HepG2 (cell line): ENCODE measurements around the gene NES. TPM values are rescaled to one million over a fixed set of nuclear protein-coding genes. Genes with fewer than 3 reads are reported as not detected.
A peak's percentile ranks its signal among the peaks of the same experiment; 100 is the strongest.

ENCODE experiments used
- ATAC-seq: fragments of 200-7000 bp; cut with Tn5 transposase; 3 replicates; pipeline ENCODE4 v1.9.1; 2020; ENCODE audit warnings: mild to moderate bottlenecking, moderate library complexity
- BruUV-seq: library from RNA; stranded (reverse); fragments of 400-500 nt; replicated peaks from 2 replicates; lab custom pipeline; 2021; lab: Mats Ljungman, UMichigan
- CTCF ChIA-PET: fragments of 300-600 bp; formaldehyde crosslinking; extraction: SDS; loops from one replicate; lab custom pipeline; 2021; ENCODE audit warnings: low total read pairs, inconsistent platforms, low intra/inter-chr PET ratio; lab: Yijun Ruan, JAX
- POLR2A ChIA-PET: fragments of 350-600 bp; sonication (Branson Sonifier 250); formaldehyde crosslinking; loops from one replicate; lab custom pipeline; 2020; ENCODE audit warnings: antibody characterized with exemption, inconsistent platforms; lab: Yijun Ruan, JAX
- DNase-seq: peaks from one replicate; pipeline ENCODE4 v3.0.0-alpha.2; 2015; ENCODE audit warnings: low spot score
- FAIRE-seq: peaks from 3 replicates; lab custom pipeline; 2011; peaks lifted over from hg19 to GRCh38; lab: Jason Lieb, UNC
- H2AFZ ChIP-seq: one replicate; pipeline ENCODE4 v1.6.1; 2011; ENCODE audit warnings: low read length, inconsistent platforms
- H3K27ac ChIP-seq: fragments of 300-600 bp; 3 replicates; pipeline ENCODE4 v1.8.0; 2011; ENCODE audit warnings: mixed run types, mild to moderate bottlenecking, mixed read lengths, low read length, inconsistent platforms; ENCODE audit not compliant: insufficient read depth; ENCODE audit errors: extremely low read length
- H3K27me3 ChIP-seq, 2 experiments: fragments of 200-600 bp in 1 of 2; 2 replicates in 1 of 2; 3 replicates in 1 of 2; pipeline versions ENCODE4 v1.6.0 to v1.8.0; 2011; ENCODE audit warnings: low read length in 2 of 2, mild to moderate bottlenecking in 2 of 2, moderate library complexity in 2 of 2, inconsistent platforms in 1 of 2; ENCODE audit not compliant: insufficient read depth in 2 of 2, control insufficient read depth in 1 of 2
- H3K36me3 ChIP-seq, 2 experiments: fragments of 200-600 bp in 1 of 2; replicated peaks in 1 of 2; 2 replicates in 1 of 2; 3 replicates in 1 of 2; pipeline versions ENCODE4 v1.5.1 to v1.8.0; 2011; ENCODE audit warnings: low read length in 2 of 2, inconsistent platforms in 1 of 2; ENCODE audit not compliant: insufficient read depth in 2 of 2, control insufficient read depth in 1 of 2
- H3K4me1 ChIP-seq: 2 replicates; pipeline ENCODE4 v1.5.1; 2012; ENCODE audit warnings: low read length, inconsistent platforms; ENCODE audit not compliant: insufficient read depth
- H3K4me2 ChIP-seq: 2 replicates; pipeline ENCODE4 v1.6.0; 2011; ENCODE audit warnings: low read depth, low read length, inconsistent platforms
- H3K4me3 ChIP-seq, 3 experiments: fragments of 200-600 bp in 1 of 3; sonication (generic), shearing (Covaris generic) in 1 of 3; replicated peaks in 1 of 3; 2 replicates each; pipeline ENCODE4 v1.5.1; 2011 to 2016; ENCODE audit warnings: low read length in 3 of 3, inconsistent platforms in 2 of 3, low read depth in 2 of 3, mild to moderate bottlenecking in 2 of 3, control low read depth in 1 of 3, mixed read lengths in 1 of 3; ENCODE audit not compliant: insufficient read depth in 1 of 3
- H3K79me2 ChIP-seq: one replicate; pipeline ENCODE4 v1.6.1; 2011; ENCODE audit warnings: low read length, inconsistent platforms; ENCODE audit not compliant: insufficient read depth
- H3K9ac ChIP-seq: 2 replicates; pipeline ENCODE4 v1.6.0; 2011; ENCODE audit warnings: mild to moderate bottlenecking, low read depth, low read length, inconsistent platforms; ENCODE audit not compliant: insufficient read depth
- H3K9me3 ChIP-seq: 2 replicates; pipeline ENCODE4 v1.5.1; 2012; ENCODE audit warnings: mild to moderate bottlenecking, low read length
- H4K20me1 ChIP-seq: 2 replicates; pipeline ENCODE4 v1.6.0; 2011; ENCODE audit warnings: inconsistent platforms, mild to moderate bottlenecking, low read length, moderate library complexity; ENCODE audit not compliant: insufficient read depth
- E2F2 ChIP-seq: sonication (generic); formaldehyde crosslinking; IDR thresholded peaks from 2 replicates; pipeline ENCODE4 v1.4.0; 2020; ENCODE audit warnings: missing genetic modification reagents, borderline replicate concordance
- FOXM1 ChIP-seq: sonication (generic); formaldehyde crosslinking; IDR thresholded peaks from 2 replicates; pipeline ENCODE4 v1.5.0; 2020; ENCODE audit warnings: missing genetic modification reagents
- HNRNPLL ChIP-seq: fragments of 200-400 bp; formaldehyde crosslinking; IDR thresholded peaks from 2 replicates; pipeline ENCODE4 v1.6.1; 2017; ENCODE audit warnings: mild to moderate bottlenecking, low read depth, low read length; ENCODE audit not compliant: poor library complexity, severe bottlenecking
- MED1 ChIP-seq: sonication (generic); formaldehyde crosslinking; IDR thresholded peaks from 2 replicates; pipeline ENCODE4 v1.4.0; 2020; ENCODE audit warnings: missing genetic modification reagents
- MTA3 ChIP-seq: sonication (generic); formaldehyde crosslinking; IDR thresholded peaks from 2 replicates; pipeline ENCODE4 v1.4.0; 2020; ENCODE audit warnings: missing genetic modification reagents
- NCOA1 ChIP-seq: sonication (generic); formaldehyde crosslinking; IDR thresholded peaks from 2 replicates; pipeline ENCODE4 v1.9.0; 2021; ENCODE audit warnings: missing genetic modification reagents
- PPARG ChIP-seq: conservative IDR thresholded peaks from 2 replicates; pipeline ENCODE4 v1.6.1; 2016; ENCODE audit warnings: missing biosample characterization, missing genetic modification reagents
- PREB ChIP-seq: sonication (generic); formaldehyde crosslinking; IDR thresholded peaks from 2 replicates; pipeline ENCODE4 v1.4.0; 2020; ENCODE audit warnings: missing genetic modification reagents
- SNAPC2 ChIP-seq: sonication (generic); formaldehyde crosslinking; IDR thresholded peaks from 2 replicates; pipeline ENCODE4 v1.8.1; 2022; ENCODE audit warnings: mild to moderate bottlenecking, missing genetic modification reagents
- TFAP4 ChIP-seq: sonication (generic); IDR thresholded peaks from 2 replicates; pipeline ENCODE4 v1.6.1; 2016; ENCODE audit warnings: low read depth, borderline replicate concordance
- ZBTB1 ChIP-seq: sonication (generic); formaldehyde crosslinking; IDR thresholded peaks from 2 replicates; pipeline ENCODE4 v1.4.0; 2020; ENCODE audit warnings: missing genetic modification reagents, borderline replicate concordance
- ZFP36L2 ChIP-seq: sonication (generic); formaldehyde crosslinking; IDR thresholded peaks from 2 replicates; pipeline ENCODE4 v1.4.0; 2020; ENCODE audit warnings: missing genetic modification reagents
- ZNF224 ChIP-seq: sonication (generic); formaldehyde crosslinking; IDR thresholded peaks from 2 replicates; pipeline ENCODE4 v1.5.0; 2020; ENCODE audit warnings: mild to moderate bottlenecking, missing genetic modification reagents
- ZNF3 ChIP-seq: IDR thresholded peaks from 2 replicates; pipeline ENCODE4 v1.7.0; 2017; ENCODE audit warnings: inconsistent platforms
- ZNF33B ChIP-seq: sonication (generic); formaldehyde crosslinking; IDR thresholded peaks from 2 replicates; pipeline ENCODE4 v1.5.1; 2020; ENCODE audit warnings: mild to moderate bottlenecking, missing genetic modification reagents
- ZNF557 ChIP-seq: sonication (generic); formaldehyde crosslinking; IDR thresholded peaks from 2 replicates; pipeline ENCODE4 v1.4.0; 2020; ENCODE audit warnings: missing genetic modification reagents
- ZNF670 ChIP-seq: sonication (generic); formaldehyde crosslinking; IDR thresholded peaks from 2 replicates; pipeline ENCODE4 v1.8.0; 2022; ENCODE audit warnings: mild to moderate bottlenecking, missing genetic modification reagents, borderline replicate concordance
- WGBS: methylation state at CpG from one replicate; pipeline ENCODE4 v1.1.6; 2017; ENCODE audit warnings: low lambda C conversion rate; 5-methylcytosine and 5-hydroxymethylcytosine counted together
- in situ Hi-C: cut with HindIII; loops from 2 replicates; pipeline ENCODE4 v1.10.0; 2017; ENCODE audit warnings: low pct_unique_long_range_greater_than_20kb; ENCODE audit not compliant: extremely low pct_ligation_motif_present
- intact Hi-C: fragments of 100-400 bp; cut with micrococcal nuclease; formaldehyde crosslinking; loops from one replicate; pipeline ENCODE4 v1.10.0; 2022; ENCODE audit not compliant: unreplicated experiment
- polyA plus RNA-seq, 8 experiments: library from polyadenylated mRNA; depleted of rRNA in 3 of 8; stranded (reverse) in 7 of 8; unstranded in 1 of 8; fragments of >200 nt; fragmentation: Illumina TruSeq in 4 of 8; extraction: Trizol in 4 of 8; gene quantifications; 2 replicates each; pipeline versions ENCODE4 v1.2.1 to v1.2.3, GENCODE V29; 2011 to 2016; ENCODE audit warnings: low read depth in 4 of 8, missing spikeins in 1 of 8, mixed read lengths in 1 of 8; ENCODE audit not compliant: insufficient read depth in 1 of 8
- total RNA-seq, 5 experiments: library from RNA; depleted of rRNA; stranded (reverse); fragments of >200 nt; fragmentation: Illumina TruSeq; extraction: Trizol; gene quantifications; 2 replicates each; pipeline ENCODE4 v1.2.3, GENCODE V29; 2016; ENCODE audit warnings: low read depth in 1 of 5
- TF ChIP-seq, protein P1 (sequence below): IDR thresholded peaks from 2 replicates; pipeline ENCODE4 v1.6.1; 2012; ENCODE audit warnings: low read depth, low read length, improper control_type of control experiment
- TF ChIP-seq, protein P2 (sequence below): sonication (generic); formaldehyde crosslinking; IDR thresholded peaks from 2 replicates; pipeline ENCODE4 v1.4.0; 2020; ENCODE audit warnings: missing genetic modification reagents

Gene NES
- total and polyA plus RNA-seq, 2 of the 13 experiments (the other 11 are each of a cell fraction or from before 2014, with no cell fraction given) = 1.7 to 16.6 TPM

DNA sequence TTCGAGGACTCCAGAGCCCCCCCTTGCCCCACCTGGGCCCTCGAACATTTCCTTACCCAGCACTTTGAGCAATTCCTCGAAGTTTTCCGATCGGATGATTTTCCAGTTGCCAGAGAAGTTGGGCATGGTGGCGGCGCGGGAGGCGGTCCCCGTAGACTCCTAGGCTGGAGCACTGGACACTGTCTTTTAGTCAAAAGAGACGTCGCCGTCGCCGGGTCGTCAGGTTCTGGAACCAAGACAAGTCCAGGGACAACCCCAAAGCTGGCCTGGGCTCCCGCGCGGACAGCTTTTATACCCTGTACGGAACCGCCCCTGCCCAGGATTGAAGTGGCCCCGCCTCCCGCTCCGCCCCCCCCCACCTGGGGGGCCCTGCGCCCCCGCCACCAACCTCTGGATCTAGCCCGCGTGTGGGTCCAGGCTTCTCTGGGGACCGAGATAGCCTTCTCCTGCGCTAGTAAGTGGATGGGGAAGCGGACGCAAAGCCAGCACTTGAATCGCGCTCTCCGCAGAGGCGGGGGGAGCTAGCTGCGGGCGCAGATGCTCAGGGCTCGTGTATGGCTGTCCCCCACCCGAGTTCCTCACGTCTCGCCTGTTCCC lies 28.2 kb upstream of the NES start, which contains the start of gene CRABP2:
TSS of gene CRABP2 (minus strand) at position 263 of the 597 bp plus-strand sequence. CDS start at position 126, 137 bp downstream.
- Histone ChIP-seq H3K9me3 (no peaks in the 10 kb centered on the region), H4K20me1 (no peaks in the 10 kb centered on the region), H3K36me3 (no peaks in the 10 kb centered on the region), H3K27ac (no peak within 1 kb of the TSS), H2AFZ (no peak within 1 kb of the TSS), H3K9ac (no peak within 1 kb of the TSS; the same call in 1 of the 2 replicates), H3K4me2 (peak within 1 kb of the TSS; percentile 91), H3K4me1 (peaks cover 25% of the 10 kb centered on the region), H3K79me2 (no peaks in the 10 kb centered on the region), H3K27me3 (peaks cover 11 to 81% of the 10 kb centered on the region in 2 experiments), H3K4me3 (peak within 1 kb of the TSS; percentile 41 to 66 (median 52))
- FAIRE-seq (no peak), DNase-seq (no peak), ATAC-seq (peak; percentile 14)
- POLR2A ChIA-PET = interaction anchor here (1.2 to 3.2 kb wide), 5 partner anchors 16 to 44 kb away, joined by 3 to 20 read pairs (median 4); partner anchors contain the start of genes ISG20L2 and METTL25B
- in situ Hi-C loops = no loop called here
- CTCF ChIA-PET = interaction anchor here (2.0 to 3.0 kb wide), 2 partner anchors 16 to 20 kb away, joined by 6 to 30 read pairs; no protein-coding TSS in a partner anchor
- BruUV-seq = no TSS peak
- 4% methylated on average over 16 of the region's 42 CpGs for WGBS
- intact Hi-C loops = no loop called here
- TF ChIP-seq, protein P1, sequence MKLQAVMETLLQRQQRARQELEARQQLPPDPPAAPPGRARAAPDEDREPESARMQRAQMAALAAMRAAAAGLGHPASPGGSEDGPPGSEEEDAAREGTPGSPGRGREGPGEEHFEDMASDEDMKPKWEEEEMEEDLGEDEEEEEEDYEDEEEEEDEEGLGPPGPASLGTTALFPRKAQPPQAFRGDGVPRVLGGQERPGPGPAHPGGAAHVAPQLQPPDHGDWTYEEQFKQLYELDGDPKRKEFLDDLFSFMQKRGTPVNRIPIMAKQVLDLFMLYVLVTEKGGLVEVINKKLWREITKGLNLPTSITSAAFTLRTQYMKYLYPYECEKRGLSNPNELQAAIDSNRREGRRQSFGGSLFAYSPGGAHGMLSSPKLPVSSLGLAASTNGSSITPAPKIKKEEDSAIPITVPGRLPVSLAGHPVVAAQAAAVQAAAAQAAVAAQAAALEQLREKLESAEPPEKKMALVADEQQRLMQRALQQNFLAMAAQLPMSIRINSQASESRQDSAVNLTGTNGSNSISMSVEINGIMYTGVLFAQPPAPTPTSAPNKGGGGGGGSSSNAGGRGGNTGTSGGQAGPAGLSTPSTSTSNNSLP = no peak
- no peak for TF ChIP-seq PREB (CRISPR knock-in tag)
- TF ChIP-seq MED1 = no peak
- TF ChIP-seq NCOA1 (CRISPR knock-in tag) = no peak
- no peak for TF ChIP-seq ZNF224 (CRISPR knock-in tag)
- TF ChIP-seq E2F2 (CRISPR knock-in tag) = no peak
- no peak for TF ChIP-seq FOXM1
- no peak for TF ChIP-seq SNAPC2 (CRISPR knock-in tag)
- TF ChIP-seq ZBTB1 (CRISPR knock-in tag) = no peak
- no peak for TF ChIP-seq ZNF33B (CRISPR knock-in tag)
- TF ChIP-seq ZNF557 = no peak
- no peak for TF ChIP-seq ZFP36L2 (CRISPR knock-in tag)
- no peak for TF ChIP-seq ZNF670
- TF ChIP-seq ZNF3 (CRISPR knock-in tag) = no peak
- no peak for TF ChIP-seq PPARG (CRISPR knock-in tag)
- TF ChIP-seq TFAP4 = no peak
- TF ChIP-seq, protein P2, sequence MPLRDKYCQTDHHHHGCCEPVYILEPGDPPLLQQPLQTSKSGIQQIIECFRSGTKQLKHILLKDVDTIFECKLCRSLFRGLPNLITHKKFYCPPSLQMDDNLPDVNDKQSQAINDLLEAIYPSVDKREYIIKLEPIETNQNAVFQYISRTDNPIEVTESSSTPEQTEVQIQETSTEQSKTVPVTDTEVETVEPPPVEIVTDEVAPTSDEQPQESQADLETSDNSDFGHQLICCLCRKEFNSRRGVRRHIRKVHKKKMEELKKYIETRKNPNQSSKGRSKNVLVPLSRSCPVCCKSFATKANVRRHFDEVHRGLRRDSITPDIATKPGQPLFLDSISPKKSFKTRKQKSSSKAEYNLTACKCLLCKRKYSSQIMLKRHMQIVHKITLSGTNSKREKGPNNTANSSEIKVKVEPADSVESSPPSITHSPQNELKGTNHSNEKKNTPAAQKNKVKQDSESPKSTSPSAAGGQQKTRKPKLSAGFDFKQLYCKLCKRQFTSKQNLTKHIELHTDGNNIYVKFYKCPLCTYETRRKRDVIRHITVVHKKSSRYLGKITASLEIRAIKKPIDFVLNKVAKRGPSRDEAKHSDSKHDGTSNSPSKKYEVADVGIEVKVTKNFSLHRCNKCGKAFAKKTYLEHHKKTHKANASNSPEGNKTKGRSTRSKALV (CRISPR knock-in tag) = no peak
- TF ChIP-seq MTA3 (CRISPR knock-in tag) = no peak
- TF ChIP-seq HNRNPLL = peak; percentile 24
